ENCODE data around the gene AGTRAP.

AGTRAP gene

GRCh38 chr1:11799099-11799498 lies 63.2 kb downstream of the AGTRAP start:
- in situ Hi-C loops (cut with HindIII; ENCODE audit: low pct_ligation_motif_present, low sequenced_read_pairs) = no loop called here
- no peak for DNase-seq
- Histone ChIP-seq H3K4me3 (ENCODE audit: low read depth, low read length) (no peak overlapping the region), H3K27me3 (replicated peaks) (no peaks in the 10 kb centered on the region), H3K27ac (no peak overlapping the region), H3K36me3 (replicated peaks) (peaks cover 8% of the 10 kb centered on the region)
- TF ChIP-seq, protein P1, sequence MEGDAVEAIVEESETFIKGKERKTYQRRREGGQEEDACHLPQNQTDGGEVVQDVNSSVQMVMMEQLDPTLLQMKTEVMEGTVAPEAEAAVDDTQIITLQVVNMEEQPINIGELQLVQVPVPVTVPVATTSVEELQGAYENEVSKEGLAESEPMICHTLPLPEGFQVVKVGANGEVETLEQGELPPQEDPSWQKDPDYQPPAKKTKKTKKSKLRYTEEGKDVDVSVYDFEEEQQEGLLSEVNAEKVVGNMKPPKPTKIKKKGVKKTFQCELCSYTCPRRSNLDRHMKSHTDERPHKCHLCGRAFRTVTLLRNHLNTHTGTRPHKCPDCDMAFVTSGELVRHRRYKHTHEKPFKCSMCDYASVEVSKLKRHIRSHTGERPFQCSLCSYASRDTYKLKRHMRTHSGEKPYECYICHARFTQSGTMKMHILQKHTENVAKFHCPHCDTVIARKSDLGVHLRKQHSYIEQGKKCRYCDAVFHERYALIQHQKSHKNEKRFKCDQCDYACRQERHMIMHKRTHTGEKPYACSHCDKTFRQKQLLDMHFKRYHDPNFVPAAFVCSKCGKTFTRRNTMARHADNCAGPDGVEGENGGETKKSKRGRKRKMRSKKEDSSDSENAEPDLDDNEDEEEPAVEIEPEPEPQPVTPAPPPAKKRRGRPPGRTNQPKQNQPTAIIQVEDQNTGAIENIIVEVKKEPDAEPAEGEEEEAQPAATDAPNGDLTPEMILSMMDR (IDR thresholded peaks at IDR 0.05; ENCODE audit: low read depth, low read length, missing control alignments) = no peak

DNA sequence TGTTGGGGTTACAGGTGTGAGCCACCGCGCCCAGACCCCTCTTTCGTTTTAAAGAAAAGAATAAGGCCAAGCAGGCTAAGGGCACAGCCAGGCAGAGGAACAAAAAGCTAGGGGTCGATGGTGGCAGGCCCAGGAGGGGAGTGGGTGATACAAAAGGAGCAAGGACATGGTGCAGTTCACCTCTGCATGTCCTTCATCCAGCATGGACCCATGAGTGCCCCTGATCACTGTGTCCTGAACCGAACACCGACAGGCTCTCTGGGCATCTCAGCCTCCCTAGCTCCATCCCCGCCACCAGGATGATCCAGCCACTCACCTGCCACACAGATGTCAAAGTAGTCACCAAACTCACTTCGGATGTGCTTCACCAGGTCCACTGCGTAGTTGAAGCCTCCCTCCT lies 64.0 kb downstream of the AGTRAP start:
- DNase-seq = no peak
- Histone ChIP-seq H3K27ac (no peak overlapping the region), H3K27me3 (replicated peaks) (no peaks in the 10 kb centered on the region), H3K4me3 (ENCODE audit: low read depth, low read length) (no peak overlapping the region), H3K36me3 (replicated peaks) (peaks cover 5% of the 10 kb centered on the region)
- in situ Hi-C loops (cut with HindIII; ENCODE audit: low pct_ligation_motif_present, low sequenced_read_pairs) = no loop called here
- TF ChIP-seq, protein P1 (IDR thresholded peaks at IDR 0.05; ENCODE audit: low read depth, low read length, missing control alignments) = no peak

GRCh38 chr1:11800391-11800755 lies 64.4 kb downstream of the AGTRAP start:
- no peak overlapping the region for H3K27ac ChIP-seq
- in situ Hi-C loops (cut with HindIII; ENCODE audit: low pct_ligation_motif_present, low sequenced_read_pairs) = no loop called here
- TF ChIP-seq, protein P1 (IDR thresholded peaks at IDR 0.05; ENCODE audit: low read depth, low read length, missing control alignments) = no peak
- DNase-seq = no peak
- H3K4me3 ChIP-seq (ENCODE audit: low read depth, low read length) = no peak overlapping the region
- H3K36me3 ChIP-seq (replicated peaks) = peaks cover 5% of the 10 kb centered on the region
- no peaks in the 10 kb centered on the region for H3K27me3 ChIP-seq (replicated peaks)

Data from brain microvascular endothelial cell (primary cell).